ENCODE data around the gene ABCG5.

DNA sequence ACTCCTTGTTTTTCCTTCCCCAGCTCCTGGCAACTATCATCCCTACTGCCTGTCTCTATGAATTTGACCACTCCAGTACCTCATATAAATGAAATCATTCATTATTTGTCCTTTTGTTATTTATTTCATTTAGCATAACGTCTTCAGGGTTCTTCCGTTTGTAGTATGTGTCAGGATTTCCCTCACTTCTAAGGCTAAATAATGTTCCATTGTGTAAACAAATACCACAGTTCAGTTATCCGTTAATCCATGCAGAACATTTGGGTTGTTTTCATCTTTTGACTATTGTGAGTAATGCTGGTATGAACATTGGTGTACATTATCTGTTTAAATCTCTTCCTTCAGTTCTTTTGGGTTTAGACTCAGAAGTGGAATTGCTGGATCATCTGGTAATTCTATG lies 46.0 kb downstream of the ABCG5 start:
- no peak for TF ChIP-seq POLR2A (IDR thresholded peaks at IDR 0.05)
- TF ChIP-seq, protein P1, sequence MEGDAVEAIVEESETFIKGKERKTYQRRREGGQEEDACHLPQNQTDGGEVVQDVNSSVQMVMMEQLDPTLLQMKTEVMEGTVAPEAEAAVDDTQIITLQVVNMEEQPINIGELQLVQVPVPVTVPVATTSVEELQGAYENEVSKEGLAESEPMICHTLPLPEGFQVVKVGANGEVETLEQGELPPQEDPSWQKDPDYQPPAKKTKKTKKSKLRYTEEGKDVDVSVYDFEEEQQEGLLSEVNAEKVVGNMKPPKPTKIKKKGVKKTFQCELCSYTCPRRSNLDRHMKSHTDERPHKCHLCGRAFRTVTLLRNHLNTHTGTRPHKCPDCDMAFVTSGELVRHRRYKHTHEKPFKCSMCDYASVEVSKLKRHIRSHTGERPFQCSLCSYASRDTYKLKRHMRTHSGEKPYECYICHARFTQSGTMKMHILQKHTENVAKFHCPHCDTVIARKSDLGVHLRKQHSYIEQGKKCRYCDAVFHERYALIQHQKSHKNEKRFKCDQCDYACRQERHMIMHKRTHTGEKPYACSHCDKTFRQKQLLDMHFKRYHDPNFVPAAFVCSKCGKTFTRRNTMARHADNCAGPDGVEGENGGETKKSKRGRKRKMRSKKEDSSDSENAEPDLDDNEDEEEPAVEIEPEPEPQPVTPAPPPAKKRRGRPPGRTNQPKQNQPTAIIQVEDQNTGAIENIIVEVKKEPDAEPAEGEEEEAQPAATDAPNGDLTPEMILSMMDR (IDR thresholded peaks at IDR 0.05) = no peak

Measured in Peyer's patch (tissue), 4 donors.